NB4 (cell line): ENCODE measurements around the gene DOCK6.

Experiments used
- CTCF ChIP-seq: IDR thresholded peaks from one replicate; pipeline ENCODE4 v1.5.1; 2012; ENCODE audit warnings: low read depth, low read length
- MYC ChIP-seq: IDR thresholded peaks from 2 replicates; pipeline ENCODE4 v1.6.1; 2011; ENCODE audit warnings: low read depth, low read length
- POLR2A ChIP-seq: IDR thresholded peaks from 2 replicates; pipeline ENCODE4 v1.6.1; 2011; ENCODE audit warnings: mild to moderate bottlenecking; ENCODE audit not compliant: insufficient read length; ENCODE audit errors: extremely low read depth

DNA sequence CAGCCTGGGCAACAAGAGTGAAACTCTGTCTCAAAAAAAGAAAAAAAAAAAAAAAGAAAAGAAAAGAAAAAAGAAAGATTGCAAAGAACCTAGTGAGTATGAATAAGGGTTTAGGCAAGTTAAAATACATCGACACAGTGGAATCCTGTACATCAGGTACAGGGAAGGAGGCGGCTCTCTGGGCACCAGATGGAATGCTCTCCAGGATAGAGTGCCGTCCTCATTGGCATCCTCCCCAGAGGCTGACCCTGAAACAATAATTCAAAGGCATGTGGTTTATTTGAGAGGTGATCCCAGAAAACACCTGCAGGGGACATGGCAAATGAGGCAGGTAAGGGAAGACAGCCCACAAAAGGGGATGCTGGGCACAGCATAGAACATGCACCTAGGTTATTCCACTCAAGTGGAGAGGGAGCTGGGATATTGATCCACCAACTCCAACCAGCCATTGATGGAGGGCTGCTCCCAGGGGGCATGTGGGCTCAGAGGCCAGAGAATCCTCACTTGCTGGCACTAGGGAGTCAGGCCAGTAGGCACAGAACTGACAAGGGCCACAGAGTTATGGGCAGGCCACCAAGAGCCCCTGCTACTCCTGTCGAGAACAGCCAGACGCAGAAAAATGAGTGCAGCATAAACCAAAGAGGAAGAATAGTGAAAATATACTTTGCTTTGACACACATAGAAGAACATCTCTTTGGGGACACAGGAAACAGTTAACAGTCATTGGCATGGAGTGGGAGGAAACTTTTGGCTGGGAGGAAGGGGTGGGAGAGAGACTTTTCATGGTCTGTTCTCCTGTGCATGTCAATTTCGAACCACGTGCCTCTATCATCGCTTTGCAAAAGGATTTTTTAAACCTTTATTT, 37.9 kb upstream of the DOCK6 start:
- TF ChIP-seq POLR2A: no peak
- TF ChIP-seq CTCF: no peak
- no peak for TF ChIP-seq MYC
